Cortex of kidney (tissue), 1 donor: ENCODE measurements around the gene TCF4.

Experiments used
- DNase-seq: peaks from one replicate; lab custom pipeline; 2025; lab: John Stamatoyannopoulos, UW

TCF4 gene

GRCh38 chr18:55385770-55386169 lies 202.2 kb downstream of the TCF4 start:
- DNase-seq: no peak

GRCh38 chr18:55384551-55385275 lies 203.3 kb downstream of the TCF4 start:
- no peak for DNase-seq

GRCh38 chr18:55384115-55384514 lies 203.9 kb downstream of the TCF4 start:
- no peak for DNase-seq

- no peak for DNase-seq
These were observed 205.7 kb downstream of the TCF4 start for GRCh38 chr18:55382277-55382805.

- DNase-seq: no peak
These were observed 206.7 kb downstream of the TCF4 start for GRCh38 chr18:55381277-55381676.

- DNase-seq: no peak
These were observed 207.4 kb downstream of the TCF4 start for GRCh38 chr18:55380589-55380988.

- DNase-seq: no peak
These were observed 211.6 kb downstream of the TCF4 start for GRCh38 chr18:55376387-55376786.

GRCh38 chr18:55375930-55376329 lies 212.1 kb downstream of the TCF4 start:
- no peak for DNase-seq

- no peak for DNase-seq
These were observed 213.3 kb downstream of the TCF4 start for GRCh38 chr18:55374741-55375140.

GRCh38 chr18:55372209-55372608 lies 215.8 kb downstream of the TCF4 start:
- no peak for DNase-seq

- no peak for DNase-seq
These were observed 217.1 kb downstream of the TCF4 start for GRCh38 chr18:55370936-55371335.

GRCh38 chr18:55369346-55369745 lies 218.6 kb downstream of the TCF4 start:
- DNase-seq: no peak

GRCh38 chr18:55365342-55365741 lies 222.7 kb downstream of the TCF4 start:
- DNase-seq: no peak

GRCh38 chr18:55362303-55362702 lies 225.7 kb downstream of the TCF4 start:
- DNase-seq: no peak

GRCh38 chr18:55361492-55362250 lies 226.3 kb downstream of the TCF4 start:
- DNase-seq: no peak

GRCh38 chr18:55360061-55360460 lies 227.9 kb downstream of the TCF4 start:
- DNase-seq: no peak

- no peak for DNase-seq
These were observed 231.2 kb downstream of the TCF4 start for GRCh38 chr18:55356815-55357214.

- no peak for DNase-seq
These were observed 232.8 kb downstream of the TCF4 start for GRCh38 chr18:55355223-55355622.

GRCh38 chr18:55354795-55355194 lies 233.2 kb downstream of the TCF4 start:
- DNase-seq: no peak

- DNase-seq: no peak
These were observed 234.2 kb downstream of the TCF4 start for GRCh38 chr18:55353806-55354205.

GRCh38 chr18:55353391-55353790 lies 234.6 kb downstream of the TCF4 start:
- no peak for DNase-seq

GRCh38 chr18:55351980-55352714 lies 235.8 kb downstream of the TCF4 start:
- DNase-seq: no peak
